HG02973 (cell line): ENCODE results near the gene KCTD11.
"Not testable (repeated sequence)": the region's sequence is repeated elsewhere in the genome, so short reads cannot be mapped to it uniquely, and the experiment has no call there.

Source experiments
- ATAC-seq: cut with Tn5 transposase; IDR thresholded peaks from one replicate; pipeline ENCODE4 v1.9.1; 2021; ENCODE audit warnings: moderate library complexity; ENCODE audit not compliant: unreplicated experiment

Gene KCTD11

GRCh38 chr17:7343250-7343649, 8.7 kb upstream of the KCTD11 start:
- ATAC-seq = no peak

- ATAC-seq = no peak
These were observed 5.0 kb upstream of the KCTD11 start for GRCh38 chr17:7346761-7347614.

- no peak for ATAC-seq
These were observed 4.1 kb upstream of the KCTD11 start for GRCh38 chr17:7347630-7348477.

GRCh38 chr17:7348478-7349242, 3.3 kb upstream of the KCTD11 start:
- no peak for ATAC-seq

- no peak for ATAC-seq
These were observed 534 bp downstream of the KCTD11 start for GRCh38 chr17:7352503-7352889.

- no peak for ATAC-seq
These were observed 1.1 kb downstream of the KCTD11 start for GRCh38 chr17:7352910-7353635.

- no peak for ATAC-seq
These were observed 2.4 kb downstream of the KCTD11 start for GRCh38 chr17:7354262-7354843.

GRCh38 chr17:7355053-7355452, 3.1 kb downstream of the KCTD11 start, which contains the start of gene TMEM95:
TMEM95 (plus strand) TSS chr17:7355156; CDS start chr17:7355205, 49 bp downstream.
- no peak for ATAC-seq

- ATAC-seq = no peak
These were observed 3.6 kb downstream of the KCTD11 start for GRCh38 chr17:7355573-7355972.

GRCh38 chr17:7356072-7356549, 4.1 kb downstream of the KCTD11 start:
- no peak for ATAC-seq

- no peak for ATAC-seq
These were observed 4.8 kb downstream of the KCTD11 start for GRCh38 chr17:7356756-7357155.

- no peak for ATAC-seq
These were observed 5.4 kb downstream of the KCTD11 start for GRCh38 chr17:7357381-7357780.

GRCh38 chr17:7361906-7362305, 9.9 kb downstream of the KCTD11 start:
- no peak for ATAC-seq

GRCh38 chr17:7363311-7363710, 11.3 kb downstream of the KCTD11 start:
- ATAC-seq = no peak

GRCh38 chr17:7365963-7366362, 14.0 kb downstream of the KCTD11 start:
- ATAC-seq = not testable (repeated sequence)

GRCh38 chr17:7367083-7367482, 15.1 kb downstream of the KCTD11 start:
- no peak for ATAC-seq

GRCh38 chr17:7367918-7368598, 16.1 kb downstream of the KCTD11 start:
- no peak for ATAC-seq

- not testable (repeated sequence) for ATAC-seq
These were observed 16.6 kb downstream of the KCTD11 start for GRCh38 chr17:7368599-7368994.

- no peak for ATAC-seq
These were observed 17.9 kb downstream of the KCTD11 start for GRCh38 chr17:7369825-7370224.
